ENCODE measurements around the gene APEX2.
"Not testable (repeated sequence)": the region's sequence is repeated elsewhere in the genome, so short reads cannot be mapped to it uniquely, and the experiment has no call there.

APEX2 gene

GRCh38 chrX:54999717-55000598, at the start of gene APEX2:
TSS of gene APEX2 (plus strand) at chrX:55000363. CDS start at chrX:55000423, 60 bp downstream.
- DNase-seq: peak; percentile 80

DNA sequence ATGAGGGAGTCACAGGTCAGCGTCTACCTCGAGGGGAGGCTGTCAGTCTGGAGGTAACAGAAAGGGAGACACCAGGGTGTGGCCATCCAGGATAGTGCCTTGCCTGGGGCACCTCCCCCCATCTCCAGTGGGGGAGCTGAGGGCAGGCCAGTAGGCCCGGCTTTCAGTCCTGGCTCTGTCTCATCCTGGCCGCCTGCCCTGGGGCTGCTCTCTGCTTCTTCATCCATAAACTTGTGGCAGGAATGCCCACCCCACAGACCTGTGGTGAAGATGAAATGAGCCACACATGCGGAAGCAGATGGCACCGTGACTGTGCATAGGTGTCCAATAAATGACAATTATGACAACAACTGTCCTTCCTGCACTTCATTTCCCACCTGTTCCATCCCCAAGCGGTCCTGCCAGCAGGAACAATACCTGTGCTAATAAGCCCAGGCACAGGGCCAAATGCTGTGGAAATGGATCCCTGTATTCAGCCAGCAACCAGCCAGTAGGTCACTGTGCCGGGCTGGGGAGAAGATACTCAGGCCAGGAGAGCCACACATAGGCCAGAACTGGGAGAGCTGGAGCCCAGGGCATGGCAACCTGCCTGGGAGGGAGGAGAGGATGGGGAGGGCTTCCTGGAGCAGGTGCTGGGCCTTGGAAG, 49.3 kb upstream of the APEX2 start:
- peak; percentile 43 for DNase-seq

DNA sequence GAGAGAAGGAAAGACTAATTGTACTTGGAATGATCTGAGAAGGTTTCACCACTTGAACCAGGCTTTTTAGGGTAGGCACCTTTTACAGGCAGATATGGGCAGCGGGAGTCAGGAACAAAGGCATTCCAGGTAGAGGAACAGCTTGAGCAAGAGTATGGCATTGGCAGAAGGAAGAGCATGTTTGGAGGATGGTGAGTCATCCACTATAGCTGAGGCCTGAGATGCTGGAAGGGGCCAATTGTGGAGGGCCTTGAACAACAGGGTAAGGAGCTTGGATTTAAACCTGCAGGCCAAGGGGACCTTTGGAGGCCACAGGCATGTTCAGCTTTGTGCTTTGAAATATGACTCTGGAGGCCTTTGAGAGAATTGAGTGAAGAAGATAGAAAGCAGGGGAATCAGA, 38.4 kb upstream of the APEX2 start:
- no peak for DNase-seq

DNA sequence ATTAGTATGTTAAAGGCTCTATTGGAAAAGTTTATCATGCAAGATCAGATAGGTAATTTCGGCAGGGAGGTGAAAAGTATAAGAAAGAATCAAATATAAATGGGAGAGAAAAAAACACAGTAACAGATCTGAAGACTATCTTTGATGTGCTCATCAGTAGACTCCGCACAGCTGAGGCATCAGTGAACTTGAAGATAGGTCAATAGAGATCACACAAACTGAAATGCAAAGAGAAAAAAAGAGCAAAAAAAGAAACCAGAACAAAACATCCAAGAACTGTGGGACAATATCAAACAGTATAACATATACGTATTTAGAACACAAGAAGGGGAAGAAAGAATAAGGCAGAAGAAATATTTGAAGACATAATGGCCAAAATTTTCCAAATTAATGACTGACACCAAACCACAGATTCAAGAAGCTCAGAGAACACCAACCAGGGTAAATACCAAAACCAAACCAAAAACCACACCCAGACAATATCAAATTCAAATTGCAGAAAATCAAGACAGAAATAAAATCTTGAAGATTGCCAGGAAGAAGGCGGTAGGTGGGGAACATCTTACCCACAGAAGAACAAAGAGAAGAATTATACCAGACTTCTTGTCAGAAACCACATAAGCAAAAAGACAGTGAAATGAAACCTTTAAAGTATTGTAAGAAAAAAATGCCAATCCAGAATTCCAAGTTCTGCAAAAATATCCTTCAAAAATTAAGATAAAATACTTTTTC, 35.2 kb upstream of the APEX2 start:
- no peak for DNase-seq

DNA sequence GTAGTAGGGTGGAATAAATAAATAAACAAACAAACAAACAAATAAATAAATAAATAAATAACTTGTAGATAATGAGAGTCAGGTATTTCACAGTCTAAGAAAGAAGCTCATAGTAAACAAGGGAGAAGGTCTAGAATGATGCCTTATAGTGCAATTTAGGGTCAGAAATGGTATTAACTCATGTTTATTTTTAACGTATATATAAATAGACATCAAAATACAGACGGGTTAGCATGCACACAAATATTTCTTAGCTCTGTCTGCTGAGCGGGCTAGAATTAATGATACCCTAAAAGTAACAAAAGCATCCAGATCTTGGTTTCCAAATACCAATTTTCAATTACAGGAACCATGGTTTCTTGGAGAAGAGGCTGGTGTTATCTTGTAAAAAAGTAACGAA, 22.8 kb upstream of the APEX2 start:
- DNase-seq: no peak

DNA sequence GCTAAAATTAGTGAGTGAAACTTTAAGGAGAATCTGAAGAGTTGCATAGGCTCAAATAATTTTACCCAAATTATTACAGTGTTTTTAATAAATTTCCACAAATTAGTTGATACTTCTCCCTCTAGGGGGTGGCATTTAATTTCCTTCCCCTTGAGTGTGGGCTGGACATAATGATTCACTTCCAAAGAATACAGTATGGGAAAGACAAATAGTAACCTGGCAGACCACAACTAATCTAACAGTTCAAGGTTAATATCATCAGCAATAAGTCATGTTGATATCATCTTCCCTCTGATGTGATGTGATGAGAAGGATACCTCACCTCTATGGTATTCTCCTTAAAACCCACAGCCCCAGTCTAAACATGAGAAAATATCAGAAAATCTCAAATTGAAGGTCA, 21.7 kb upstream of the APEX2 start:
- DNase-seq: no peak

- no peak for DNase-seq
Observed at GRCh38 chrX:54979432-54979831, 20.7 kb upstream of the APEX2 start.

- DNase-seq: no peak
Observed at GRCh38 chrX:54980334-54980733, 19.8 kb upstream of the APEX2 start.

DNA sequence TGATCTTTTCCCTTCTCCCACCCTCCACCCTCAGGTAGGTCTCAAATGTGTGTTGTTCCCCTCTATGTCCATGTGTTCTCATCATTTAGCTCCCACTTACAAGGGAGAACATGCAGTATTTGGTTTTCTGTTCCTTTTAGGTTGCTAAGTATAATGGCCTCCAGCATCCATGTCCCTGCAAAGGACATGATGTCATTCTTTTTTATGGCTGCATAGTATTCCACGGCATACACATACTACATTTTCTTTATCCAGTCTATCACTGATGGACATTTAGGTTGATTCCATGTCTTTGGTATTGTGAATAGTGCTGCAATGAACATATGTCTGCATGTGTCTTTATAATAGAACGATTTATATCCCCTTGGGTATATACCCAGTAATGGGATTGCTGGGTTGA, 16.9 kb upstream of the APEX2 start:
- DNase-seq: not testable (repeated sequence)

DNA sequence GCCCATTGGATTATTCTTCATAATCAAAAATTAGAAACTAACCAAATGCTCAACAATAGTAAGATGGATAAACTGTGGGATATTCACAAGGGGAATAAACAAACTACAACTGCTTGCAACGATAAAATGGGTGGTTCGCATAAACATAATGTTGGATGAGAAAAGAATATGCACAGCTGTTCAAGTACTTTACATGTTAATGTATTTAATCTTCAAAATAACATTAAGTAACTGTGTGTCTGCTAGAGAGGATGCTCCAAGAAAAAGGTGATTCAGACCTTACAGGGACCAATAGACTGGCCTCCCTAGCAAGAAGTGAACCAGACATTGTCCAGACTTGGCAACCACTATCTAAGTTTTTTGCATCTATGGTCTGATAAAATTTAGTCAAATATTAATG, 8.5 kb upstream of the APEX2 start:
- DNase-seq: no peak

DNA sequence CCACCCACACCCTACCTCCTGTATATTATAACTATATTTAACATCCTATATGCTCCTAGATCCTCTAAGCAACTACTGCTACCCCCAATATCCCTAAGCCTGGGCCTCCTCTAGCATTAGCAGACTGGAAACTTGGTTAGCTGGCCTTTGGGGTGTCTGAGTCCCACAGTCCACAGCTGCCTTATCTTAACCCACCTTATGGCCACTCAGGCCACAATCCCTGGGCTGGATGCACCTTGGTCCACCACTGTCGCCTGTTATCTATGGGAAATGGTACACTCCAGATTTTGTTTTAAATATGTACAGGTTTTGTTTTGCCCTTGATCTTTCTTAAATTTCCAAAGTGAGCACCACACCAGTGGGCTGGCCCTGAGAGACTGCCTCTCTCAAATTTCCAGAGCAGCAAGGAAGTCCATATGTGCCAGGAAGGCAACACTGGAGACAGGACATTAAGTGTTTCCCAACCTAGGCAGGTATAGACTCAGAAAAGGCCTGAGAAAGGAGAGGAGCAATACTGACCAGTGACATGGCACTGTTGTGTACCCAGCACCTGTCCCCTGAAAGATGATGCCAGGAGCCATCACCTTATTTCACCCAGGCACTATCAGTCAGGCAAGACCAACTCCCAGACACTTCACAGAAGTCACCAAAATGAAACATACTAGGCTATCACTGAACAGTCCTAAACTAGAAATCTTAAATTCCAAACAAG, 7.1 kb upstream of the APEX2 start:
- no peak for DNase-seq

DNA sequence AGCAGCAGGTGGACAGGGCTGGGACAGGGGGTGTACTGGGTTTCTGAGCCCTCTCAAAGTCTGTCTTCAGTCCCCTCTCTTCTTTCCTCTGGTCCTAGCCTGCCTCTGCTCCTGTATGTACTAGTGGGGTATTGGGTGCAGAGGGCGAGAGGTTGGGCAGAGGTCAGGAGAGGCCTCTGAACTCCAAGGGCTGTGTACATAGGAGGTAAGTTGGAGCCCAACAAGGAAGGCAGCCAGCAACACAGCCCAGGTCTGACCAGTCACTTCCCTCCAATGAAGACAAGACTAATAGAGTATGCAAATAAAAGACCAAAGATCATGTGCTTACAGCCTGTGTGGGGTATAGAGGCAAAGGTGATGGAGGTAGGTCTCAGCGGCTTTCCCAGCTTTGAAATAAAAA, 6.1 kb upstream of the APEX2 start, which contains the start of gene PFKFB1:
PFKFB1 (minus strand) TSS at position 90 of the 400 bp plus-strand sequence. CDS start 181 bp downstream, outside the sequence.
- DNase-seq: no peak

DNA sequence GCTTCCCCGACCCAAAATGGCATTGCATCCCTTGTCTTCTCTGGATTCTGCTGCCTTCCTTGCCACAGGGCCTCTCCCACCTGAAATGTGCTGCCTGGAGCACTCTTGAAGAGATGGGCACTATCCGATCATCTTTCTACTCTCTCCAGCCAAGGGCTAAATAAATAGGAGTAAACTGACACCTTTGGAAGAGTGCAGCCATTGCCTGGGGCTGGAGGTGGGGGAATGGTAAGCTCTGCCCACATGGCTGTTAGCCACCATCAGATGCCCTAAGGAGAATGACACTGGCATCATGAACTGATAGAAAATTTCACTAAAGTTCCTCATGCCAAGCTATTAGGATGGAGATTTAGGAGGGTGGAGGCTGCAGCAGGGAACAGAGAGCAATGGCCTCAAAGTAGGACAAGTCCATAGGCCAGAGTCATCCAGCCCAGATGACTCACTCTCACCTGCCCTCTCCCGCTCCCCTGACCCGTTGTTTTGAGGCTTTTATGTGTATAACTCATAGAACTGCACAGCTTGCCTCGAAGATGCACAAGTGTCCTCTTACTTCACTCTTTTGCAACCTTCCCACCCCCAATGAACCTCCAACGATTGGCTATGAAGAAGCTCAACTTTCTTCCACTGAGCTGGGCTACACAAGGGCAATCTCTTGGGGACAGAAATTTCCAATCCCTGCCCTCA, 5.4 kb upstream of the APEX2 start:
- no peak for DNase-seq

DNA sequence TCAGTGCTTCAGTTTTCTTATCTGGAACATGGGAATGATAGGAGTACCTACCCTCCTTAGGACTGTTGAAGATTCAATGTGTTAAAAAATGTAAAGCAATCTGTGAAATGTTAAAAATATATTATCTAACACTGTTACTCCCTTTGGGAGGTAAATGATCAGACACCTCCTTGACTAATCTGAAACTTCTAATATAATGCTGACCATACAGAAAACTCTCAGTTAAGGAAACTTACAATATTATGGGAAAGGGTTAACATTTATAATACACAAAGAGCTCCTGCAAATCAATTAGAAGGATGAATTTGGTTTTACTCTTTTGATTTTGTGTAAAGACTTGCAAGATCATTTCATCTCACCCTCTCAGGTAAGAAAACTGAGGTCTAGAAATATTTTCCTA, 4.5 kb upstream of the APEX2 start:
- no peak for DNase-seq

DNA sequence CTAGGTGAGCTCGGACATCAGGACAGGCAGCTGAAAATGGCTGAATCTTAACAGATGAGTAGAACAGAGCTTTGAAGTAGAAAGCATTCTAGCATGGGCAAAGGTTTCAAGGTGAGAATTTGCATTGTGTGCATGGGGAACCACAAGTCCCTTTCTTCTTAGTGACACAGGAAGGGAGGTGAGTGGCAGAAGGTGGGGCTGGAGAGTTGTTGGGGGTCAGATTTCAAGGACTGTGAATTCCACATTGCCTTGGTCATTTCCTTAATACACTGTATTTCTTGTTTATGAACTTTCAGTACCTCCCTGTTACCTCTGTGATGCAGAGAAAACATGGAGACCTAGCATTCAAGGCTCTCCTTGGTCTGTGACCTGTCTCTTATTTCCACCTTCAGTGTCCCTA, 4.1 kb downstream of the APEX2 start:
- no peak for DNase-seq

DNA sequence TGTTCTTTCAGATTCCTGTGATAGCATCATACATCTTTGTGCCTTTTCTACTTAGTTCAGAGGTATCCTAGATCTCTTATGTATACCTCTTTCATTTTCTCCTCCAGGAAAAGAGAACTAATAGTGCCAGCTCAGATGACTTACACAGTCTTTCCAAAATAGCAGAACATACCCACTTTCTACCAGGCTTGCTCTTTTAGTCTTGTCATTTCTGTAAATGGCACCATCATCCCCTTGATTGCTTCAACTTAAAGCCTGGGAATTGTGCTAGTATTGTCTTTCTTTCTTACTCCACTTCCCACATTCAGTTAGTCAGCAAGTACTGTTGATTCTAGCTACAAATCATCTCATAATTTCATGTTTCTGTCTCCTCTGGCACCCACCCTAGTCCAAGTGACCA, 5.1 kb downstream of the APEX2 start:
- DNase-seq: no peak

GRCh38 chrX:55006827-55007621, 6.9 kb downstream of the APEX2 start:
- DNase-seq: no peak

DNA sequence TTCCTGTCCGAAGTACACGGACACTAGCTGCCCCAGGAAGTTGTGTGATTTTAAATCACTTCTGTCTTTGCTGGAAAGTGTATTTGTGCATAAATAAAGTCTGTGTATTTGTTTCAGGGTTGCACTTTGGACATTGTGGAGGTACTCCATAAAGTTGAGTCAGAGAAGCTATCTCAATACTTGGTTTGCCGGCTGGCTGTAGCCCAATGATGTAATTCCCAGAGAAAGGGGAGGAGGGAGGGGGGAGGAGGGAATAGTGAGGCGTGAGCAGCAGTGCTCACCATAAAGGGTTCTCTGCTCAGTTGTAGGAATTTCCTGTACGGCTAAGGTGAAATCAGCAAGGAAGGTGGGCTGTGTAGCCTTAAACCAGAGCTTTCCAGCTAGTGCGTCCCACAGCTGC, 7.5 kb downstream of the APEX2 start:
- no peak for DNase-seq

DNA sequence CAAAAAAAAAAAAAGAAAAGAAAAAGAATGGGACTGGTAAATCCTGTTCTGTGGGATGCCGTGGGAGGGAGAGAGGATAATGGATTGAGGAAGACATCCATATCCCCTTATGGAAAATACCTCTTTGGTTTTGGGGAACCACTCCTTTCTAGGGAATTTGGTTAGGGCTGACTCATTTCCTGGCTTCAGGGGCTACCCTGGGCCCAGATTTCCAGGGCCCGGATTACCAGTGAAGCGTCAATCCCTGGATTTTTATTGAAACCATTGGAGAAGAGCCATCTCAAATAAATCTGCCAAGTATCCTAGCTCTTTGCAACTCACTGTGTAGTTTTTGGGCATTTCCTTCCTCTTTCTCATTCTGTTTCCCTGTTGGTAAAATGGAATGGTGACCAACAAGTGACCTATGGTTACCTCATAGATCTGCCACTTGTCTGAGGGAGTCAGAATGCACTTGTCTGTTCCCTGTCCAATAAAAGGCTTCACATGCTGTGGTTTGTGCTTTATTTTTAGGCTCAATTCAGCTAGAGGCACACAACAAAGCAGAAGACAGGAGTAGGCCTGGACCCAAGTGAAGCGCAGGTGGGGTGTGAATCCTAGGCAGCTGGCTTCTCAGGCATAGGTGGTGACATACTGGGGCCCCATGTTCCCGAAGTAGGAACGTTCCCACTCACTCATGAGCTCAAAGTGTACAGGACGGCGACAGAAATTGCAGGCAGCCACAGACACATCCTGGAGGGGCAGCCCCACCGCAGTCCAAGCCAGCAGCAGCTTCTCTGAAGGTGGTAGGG, 8.6 kb downstream of the APEX2 start:
- DNase-seq: no peak

- no peak for DNase-seq
Observed at GRCh38 chrX:55011294-55011693, 11.1 kb downstream of the APEX2 start.

- DNase-seq: no peak
Observed at GRCh38 chrX:55014897-55015299, 14.7 kb downstream of the APEX2 start.
